ENCODE results near the gene MPZL1. TPM values are rescaled to one million over a fixed set of nuclear protein-coding genes. Genes with fewer than 3 reads are reported as not detected.

The MPZL1 gene
- total RNA-seq, 1 experiment from 2014 or later, result 71.7 TPM

- no peak overlapping the region for H3K4me3 Mint-ChIP-seq
- ChIA-PET CTCF (no interaction called here), POLR2A (no interaction called here)
- TF ChIP-seq ZNF121 (CRISPR knock-in tag; IDR thresholded peaks at IDR 0.05), result peak; percentile 56; the same call in 1 of the 2 replicates
- TF ChIP-seq PRDM15 (CRISPR knock-in tag; IDR thresholded peaks at IDR 0.05), result no peak
- peaks cover 31% of the 10 kb centered on the region for H3K4me1 Mint-ChIP-seq
- no peak for ATAC-seq
- no peaks in the 10 kb centered on the region for H3K36me3 Mint-ChIP-seq
- DNase-seq (ENCODE audit: low spot score), result no peak
- no peak overlapping the region for H3K27ac Mint-ChIP-seq
- H3K9me3 Mint-ChIP-seq, result no peaks in the 10 kb centered on the region
- no peaks in the 10 kb centered on the region for H3K27me3 Mint-ChIP-seq (ENCODE audit: low read depth)
These were observed 25.3 kb downstream of the MPZL1 start for GRCh38 chr1:167746988-167747655.

GRCh38 chr1:167747988-167748387 lies 26.2 kb downstream of the MPZL1 start:
- Mint-ChIP-seq H3K27ac (no peak overlapping the region), H3K27me3 (ENCODE audit: low read depth) (no peaks in the 10 kb centered on the region), H3K36me3 (no peaks in the 10 kb centered on the region), H3K4me3 (no peak overlapping the region), H3K4me1 (peaks cover 27% of the 10 kb centered on the region), H3K9me3 (no peaks in the 10 kb centered on the region)
- no peak for DNase-seq (ENCODE audit: low spot score)
- no peak for ATAC-seq
- ChIA-PET CTCF (interaction anchor here (1.4 kb wide), 1 partner anchor 335 kb away, joined by 4 read pairs; no protein-coding TSS in a partner anchor), POLR2A (no interaction called here)
- TF ChIP-seq ZNF396 (CRISPR knock-in tag; IDR thresholded peaks at IDR 0.05; ENCODE audit: borderline replicate concordance) (no peak), E2F5 (CRISPR knock-in tag; IDR thresholded peaks at IDR 0.05) (no peak), ZNF281 (CRISPR knock-in tag; IDR thresholded peaks at IDR 0.05) (no peak), TEAD4 (CRISPR knock-in tag; IDR thresholded peaks at IDR 0.05) (no peak), AR (CRISPR knock-in tag; IDR thresholded peaks at IDR 0.05) (no peak), RORB (CRISPR knock-in tag; IDR thresholded peaks at IDR 0.05) (no peak)

- no peak overlapping the region for H3K4me3 Mint-ChIP-seq
- POLR2A ChIA-PET, result no interaction called here
- DNase-seq (ENCODE audit: low spot score), result no peak
- no peak overlapping the region for H3K27ac Mint-ChIP-seq
- peaks cover 22% of the 10 kb centered on the region for H3K4me1 Mint-ChIP-seq
- ATAC-seq, result no peak
- no peaks in the 10 kb centered on the region for H3K9me3 Mint-ChIP-seq
- CTCF ChIA-PET, result interaction anchor here (1.4 kb wide), 1 partner anchor 334 kb away, joined by 4 read pairs; no protein-coding TSS in a partner anchor
- H3K27me3 Mint-ChIP-seq (ENCODE audit: low read depth), result no peaks in the 10 kb centered on the region
- no peaks in the 10 kb centered on the region for H3K36me3 Mint-ChIP-seq
- no peak for TF ChIP-seq PRRX2 (CRISPR knock-in tag; IDR thresholded peaks at IDR 0.05)
- no peak for TF ChIP-seq E2F5 (CRISPR knock-in tag; IDR thresholded peaks at IDR 0.05)
- TF ChIP-seq KAT7 (CRISPR knock-in tag; IDR thresholded peaks at IDR 0.05; ENCODE audit: borderline replicate concordance), result no peak
- no peak for TF ChIP-seq E2F4 (CRISPR knock-in tag; IDR thresholded peaks at IDR 0.05; ENCODE audit: borderline replicate concordance, low read depth)
- TF ChIP-seq ZNF121 (CRISPR knock-in tag; IDR thresholded peaks at IDR 0.05), result no peak
- no peak for TF ChIP-seq ZSCAN18 (CRISPR knock-in tag; IDR thresholded peaks at IDR 0.05)
- TF ChIP-seq ESRRA (CRISPR knock-in tag; IDR thresholded peaks at IDR 0.05; ENCODE audit: borderline replicate concordance), result no peak
- TF ChIP-seq ATF1 (CRISPR knock-in tag; IDR thresholded peaks at IDR 0.05), result no peak
- no peak for TF ChIP-seq USF2 (CRISPR knock-in tag; IDR thresholded peaks at IDR 0.05)
- no peak for TF ChIP-seq TP53 (CRISPR knock-in tag; IDR thresholded peaks at IDR 0.05)
These were observed 27.1 kb downstream of the MPZL1 start for GRCh38 chr1:167748906-167749305.

All from WTC11 (cell line).